ENCODE measurements around the gene SEPTIN12.

SEPTIN12 gene, protein sequence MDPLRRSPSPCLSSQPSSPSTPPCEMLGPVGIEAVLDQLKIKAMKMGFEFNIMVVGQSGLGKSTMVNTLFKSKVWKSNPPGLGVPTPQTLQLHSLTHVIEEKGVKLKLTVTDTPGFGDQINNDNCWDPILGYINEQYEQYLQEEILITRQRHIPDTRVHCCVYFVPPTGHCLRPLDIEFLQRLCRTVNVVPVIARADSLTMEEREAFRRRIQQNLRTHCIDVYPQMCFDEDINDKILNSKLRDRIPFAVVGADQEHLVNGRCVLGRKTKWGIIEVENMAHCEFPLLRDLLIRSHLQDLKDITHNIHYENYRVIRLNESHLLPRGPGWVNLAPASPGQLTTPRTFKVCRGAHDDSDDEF

GRCh38 chr16:4787627-4788482 lies at the start of gene SEPTIN12:
SEPTIN12 (minus strand) TSS chr16:4788345; CDS start chr16:4787645, 700 bp downstream.
- no peaks in the 10 kb centered on the region for H3K9me3 ChIP-seq (ENCODE audit: control insufficient read depth in 5 of 5, low read length in 5 of 5)
- H3K27ac ChIP-seq (ENCODE audit: low read depth, low read length), result no peak within 1 kb of the TSS
- H3K4me3 ChIP-seq (ENCODE audit: low read depth in 1 of 5, low read length in 5 of 5), result no peak within 1 kb of the TSS

GRCh38 chr16:4836727-4837126 lies 48.6 kb upstream of the SEPTIN12 start:
- Histone ChIP-seq H3K27me3 (ENCODE audit: control insufficient read depth in 5 of 5, insufficient read depth in 4 of 5, low read length in 5 of 5) (no peaks in the 10 kb centered on the region), H3K4me3 (ENCODE audit: low read depth in 1 of 5, low read length in 5 of 5) (no peak overlapping the region), H3K9ac (ENCODE audit: low read length in 5 of 5) (no peak overlapping the region), H3K9me3 (ENCODE audit: control insufficient read depth in 5 of 5, low read length in 5 of 5) (no peaks in the 10 kb centered on the region), H3K4me1 (ENCODE audit: control insufficient read depth in 5 of 5, insufficient read depth in 5 of 5, low read length in 5 of 5) (peaks cover 0 to 4% (median 0%) of the 10 kb centered on the region in 5 donors), H3K36me3 (ENCODE audit: control insufficient read depth in 5 of 5, insufficient read depth in 5 of 5, low read length in 5 of 5) (peaks cover 29 to 89% (median 66%) of the 10 kb centered on the region in 5 donors), H3K27ac (ENCODE audit: low read depth, low read length) (no peak overlapping the region)

More at GRCh38 chr16:4787627-4788482, at the start of gene SEPTIN12:
- H3K4me1 ChIP-seq (ENCODE audit: control insufficient read depth in 5 of 5, insufficient read depth in 5 of 5, low read length in 5 of 5), result no peaks in the 10 kb centered on the region
- no peak within 1 kb of the TSS for H3K9ac ChIP-seq (ENCODE audit: low read length in 5 of 5)
- H3K27me3 ChIP-seq (ENCODE audit: control insufficient read depth in 5 of 5, insufficient read depth in 4 of 5, low read length in 5 of 5), result peaks cover 0 to 2% (median 0%) of the 10 kb centered on the region in 5 donors
- no peaks in the 10 kb centered on the region for H3K36me3 ChIP-seq (ENCODE audit: control insufficient read depth in 5 of 5, insufficient read depth in 5 of 5, low read length in 5 of 5)

DNA sequence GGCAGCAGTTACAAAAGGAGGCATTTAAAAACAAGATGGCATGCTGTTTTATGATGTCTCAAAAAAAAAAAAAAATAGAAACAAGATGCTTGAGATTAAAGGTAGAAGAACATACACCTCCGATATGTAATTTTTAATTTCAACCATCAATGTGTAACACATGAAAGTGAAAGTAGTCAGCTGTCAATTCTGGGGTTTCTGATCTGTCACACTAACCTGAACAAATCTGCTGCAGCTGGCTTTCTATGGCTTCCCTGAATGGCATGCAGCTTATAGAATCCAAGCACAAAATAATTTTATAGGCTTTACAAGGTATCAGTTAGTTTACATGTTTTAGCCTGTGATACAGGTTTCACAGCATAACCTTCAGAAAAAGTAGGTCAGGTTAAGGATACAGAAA lies 45.4 kb upstream of the SEPTIN12 start:
- Histone ChIP-seq H3K4me1 (ENCODE audit: control insufficient read depth in 5 of 5, insufficient read depth in 5 of 5, low read length in 5 of 5) (peaks cover 0 to 4% (median 0%) of the 10 kb centered on the region in 5 donors), H3K27me3 (ENCODE audit: control insufficient read depth in 5 of 5, insufficient read depth in 4 of 5, low read length in 5 of 5) (no peaks in the 10 kb centered on the region), H3K36me3 (ENCODE audit: control insufficient read depth in 5 of 5, insufficient read depth in 5 of 5, low read length in 5 of 5) (peaks cover 11 to 89% (median 66%) of the 10 kb centered on the region in 5 donors), H3K27ac (ENCODE audit: low read depth, low read length) (no peak overlapping the region), H3K9me3 (ENCODE audit: control insufficient read depth in 5 of 5, low read length in 5 of 5) (no peaks in the 10 kb centered on the region), H3K9ac (ENCODE audit: low read length in 5 of 5) (no peak overlapping the region), H3K4me3 (ENCODE audit: low read depth in 1 of 5, low read length in 5 of 5) (no peak overlapping the region)

DNA sequence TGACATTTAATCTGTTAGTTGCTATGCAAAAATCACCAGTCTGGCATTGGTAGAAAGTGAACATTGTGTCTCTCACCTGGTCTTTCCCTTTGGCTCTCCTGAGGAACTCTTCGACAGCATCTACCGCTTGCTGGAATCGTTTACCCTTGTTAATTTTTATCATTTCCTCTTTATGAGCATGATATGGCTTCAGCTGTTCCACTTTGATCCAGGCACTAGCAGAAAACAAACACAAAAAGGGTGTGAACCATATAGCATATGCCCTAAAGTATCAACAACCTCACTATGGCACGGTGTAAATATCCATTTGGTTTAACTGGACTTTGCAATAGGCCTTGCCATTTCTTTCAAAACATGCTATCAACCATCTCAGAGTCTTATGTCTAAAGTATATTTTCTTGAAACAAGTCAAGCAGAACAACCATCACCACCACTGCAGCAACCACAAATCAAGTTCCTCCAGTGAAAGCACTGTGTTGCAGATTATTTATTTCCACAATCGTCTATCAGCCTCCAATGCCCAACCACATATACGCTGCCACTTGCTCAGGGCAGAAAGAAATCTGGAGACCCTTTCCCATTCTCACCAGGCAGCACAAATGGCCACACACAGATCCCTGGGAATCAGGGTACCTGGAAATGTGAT lies 44.7 kb upstream of the SEPTIN12 start:
- Histone ChIP-seq H3K27me3 (ENCODE audit: control insufficient read depth in 5 of 5, insufficient read depth in 4 of 5, low read length in 5 of 5) (no peaks in the 10 kb centered on the region), H3K36me3 (ENCODE audit: control insufficient read depth in 5 of 5, insufficient read depth in 5 of 5, low read length in 5 of 5) (peaks cover 11 to 88% (median 66%) of the 10 kb centered on the region in 5 donors), H3K9ac (ENCODE audit: low read length in 5 of 5) (no peak overlapping the region), H3K27ac (ENCODE audit: low read depth, low read length) (no peak overlapping the region), H3K9me3 (ENCODE audit: control insufficient read depth in 5 of 5, low read length in 5 of 5) (no peaks in the 10 kb centered on the region), H3K4me3 (ENCODE audit: low read depth in 1 of 5, low read length in 5 of 5) (no peak overlapping the region), H3K4me1 (ENCODE audit: control insufficient read depth in 5 of 5, insufficient read depth in 5 of 5, low read length in 5 of 5) (peaks cover 0 to 4% (median 0%) of the 10 kb centered on the region in 5 donors)

GRCh38 chr16:4831616-4832015 lies 43.5 kb upstream of the SEPTIN12 start:
- peaks cover 11 to 86% (median 68%) of the 10 kb centered on the region in 5 donors for H3K36me3 ChIP-seq (ENCODE audit: control insufficient read depth in 5 of 5, insufficient read depth in 5 of 5, low read length in 5 of 5)
- H3K9ac ChIP-seq (ENCODE audit: low read length in 5 of 5), result no peak overlapping the region
- no peaks in the 10 kb centered on the region for H3K27me3 ChIP-seq (ENCODE audit: control insufficient read depth in 5 of 5, insufficient read depth in 4 of 5, low read length in 5 of 5)
- H3K9me3 ChIP-seq (ENCODE audit: control insufficient read depth in 5 of 5, low read length in 5 of 5), result no peaks in the 10 kb centered on the region
- H3K4me1 ChIP-seq (ENCODE audit: control insufficient read depth in 5 of 5, insufficient read depth in 5 of 5, low read length in 5 of 5), result peaks cover 0 to 4% (median 0%) of the 10 kb centered on the region in 5 donors
- H3K27ac ChIP-seq (ENCODE audit: low read depth, low read length), result no peak overlapping the region
- H3K4me3 ChIP-seq (ENCODE audit: low read depth in 1 of 5, low read length in 5 of 5), result no peak overlapping the region

DNA sequence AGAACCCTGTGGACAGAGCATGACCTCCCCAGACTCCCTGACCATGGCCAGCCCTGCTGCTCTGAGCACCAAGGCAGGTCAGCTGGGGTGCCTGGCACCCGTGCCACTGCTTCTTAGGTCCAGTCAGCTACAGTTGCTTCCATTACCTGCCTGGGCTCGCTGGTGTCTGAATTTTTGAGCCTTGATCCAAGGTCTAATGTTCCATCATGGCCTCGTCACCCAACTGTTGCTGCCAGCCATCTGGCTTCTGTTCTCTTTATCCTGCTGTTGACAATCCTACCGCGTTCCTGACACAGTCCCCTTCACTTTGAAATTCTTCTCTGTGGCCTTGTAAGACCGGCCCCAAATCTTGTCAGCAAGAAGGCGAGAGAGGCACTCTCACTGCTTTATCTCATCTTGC lies 42.3 kb upstream of the SEPTIN12 start:
- no peaks in the 10 kb centered on the region for H3K27me3 ChIP-seq (ENCODE audit: control insufficient read depth in 5 of 5, insufficient read depth in 4 of 5, low read length in 5 of 5)
- H3K36me3 ChIP-seq (ENCODE audit: control insufficient read depth in 5 of 5, insufficient read depth in 5 of 5, low read length in 5 of 5), result peaks cover 11 to 84% (median 70%) of the 10 kb centered on the region in 5 donors
- H3K27ac ChIP-seq (ENCODE audit: low read depth, low read length), result no peak overlapping the region
- peaks cover 0 to 4% (median 0%) of the 10 kb centered on the region in 5 donors for H3K4me1 ChIP-seq (ENCODE audit: control insufficient read depth in 5 of 5, insufficient read depth in 5 of 5, low read length in 5 of 5)
- H3K9ac ChIP-seq (ENCODE audit: low read length in 5 of 5), result no peak overlapping the region
- H3K4me3 ChIP-seq (ENCODE audit: low read depth in 1 of 5, low read length in 5 of 5), result no peak overlapping the region
- no peaks in the 10 kb centered on the region for H3K9me3 ChIP-seq (ENCODE audit: control insufficient read depth in 5 of 5, low read length in 5 of 5)

GRCh38 chr16:4828567-4829321 lies 40.6 kb upstream of the SEPTIN12 start:
- Histone ChIP-seq H3K4me3 (ENCODE audit: low read depth in 1 of 5, low read length in 5 of 5) (no peak overlapping the region), H3K36me3 (ENCODE audit: control insufficient read depth in 5 of 5, insufficient read depth in 5 of 5, low read length in 5 of 5) (peaks cover 11 to 87% (median 80%) of the 10 kb centered on the region in 5 donors), H3K27me3 (ENCODE audit: control insufficient read depth in 5 of 5, insufficient read depth in 4 of 5, low read length in 5 of 5) (no peaks in the 10 kb centered on the region), H3K9me3 (ENCODE audit: control insufficient read depth in 5 of 5, low read length in 5 of 5) (no peaks in the 10 kb centered on the region), H3K4me1 (ENCODE audit: control insufficient read depth in 5 of 5, insufficient read depth in 5 of 5, low read length in 5 of 5) (peaks cover 0 to under 1% (median 0%) of the 10 kb centered on the region in 5 donors), H3K9ac (ENCODE audit: low read length in 5 of 5) (no peak overlapping the region), H3K27ac (ENCODE audit: low read depth, low read length) (no peak overlapping the region)

DNA sequence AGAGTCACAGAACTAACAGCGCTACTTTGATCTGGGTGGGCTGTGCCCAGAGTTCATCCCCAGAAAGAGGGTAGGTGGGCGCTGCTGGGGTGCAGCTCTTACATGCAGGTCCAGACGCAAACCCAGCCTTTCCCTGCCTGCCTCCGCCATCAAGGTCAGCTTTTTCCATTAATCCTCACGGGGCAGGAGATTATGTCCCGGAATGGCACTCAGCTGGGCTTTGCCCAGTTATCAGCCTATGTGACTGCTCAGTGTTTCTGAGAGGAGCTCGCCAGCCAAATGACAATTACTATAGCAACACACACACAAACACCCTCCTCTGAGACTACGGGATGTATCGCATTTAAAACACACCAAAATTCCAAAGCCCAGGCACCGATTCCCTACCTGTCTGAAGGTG lies 38.8 kb upstream of the SEPTIN12 start:
- Histone ChIP-seq H3K27ac (ENCODE audit: low read depth, low read length) (no peak overlapping the region), H3K4me3 (ENCODE audit: low read depth in 1 of 5, low read length in 5 of 5) (no peak overlapping the region), H3K9me3 (ENCODE audit: control insufficient read depth in 5 of 5, low read length in 5 of 5) (no peaks in the 10 kb centered on the region), H3K9ac (ENCODE audit: low read length in 5 of 5) (no peak overlapping the region), H3K36me3 (ENCODE audit: control insufficient read depth in 5 of 5, insufficient read depth in 5 of 5, low read length in 5 of 5) (peaks cover 7 to 90% (median 80%) of the 10 kb centered on the region in 5 donors), H3K27me3 (ENCODE audit: control insufficient read depth in 5 of 5, insufficient read depth in 4 of 5, low read length in 5 of 5) (no peaks in the 10 kb centered on the region), H3K4me1 (ENCODE audit: control insufficient read depth in 5 of 5, insufficient read depth in 5 of 5, low read length in 5 of 5) (no peaks in the 10 kb centered on the region)

DNA sequence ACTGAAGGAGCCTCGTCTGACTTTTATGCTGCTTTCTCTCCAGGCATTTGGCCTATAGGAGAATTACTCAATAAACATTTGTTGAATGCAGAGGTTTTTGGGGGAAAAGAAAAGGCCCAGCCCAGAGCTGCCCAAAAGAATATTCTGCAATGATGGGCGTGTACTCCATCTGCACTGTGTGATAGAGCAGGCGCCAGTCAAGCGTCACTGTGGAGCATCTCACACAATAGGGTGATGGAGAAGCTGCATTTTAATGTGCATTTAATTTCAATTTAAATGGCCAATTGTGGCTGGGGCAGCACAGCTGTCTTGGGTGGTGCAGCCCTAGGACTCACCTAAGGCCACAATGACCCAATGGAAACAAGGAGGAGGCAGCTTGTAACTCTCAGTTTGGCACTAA lies 38.4 kb upstream of the SEPTIN12 start:
- H3K9me3 ChIP-seq (ENCODE audit: control insufficient read depth in 5 of 5, low read length in 5 of 5), result no peaks in the 10 kb centered on the region
- H3K36me3 ChIP-seq (ENCODE audit: control insufficient read depth in 5 of 5, insufficient read depth in 5 of 5, low read length in 5 of 5), result peaks cover 8 to 90% (median 79%) of the 10 kb centered on the region in 5 donors
- H3K4me1 ChIP-seq (ENCODE audit: control insufficient read depth in 5 of 5, insufficient read depth in 5 of 5, low read length in 5 of 5), result no peaks in the 10 kb centered on the region
- no peaks in the 10 kb centered on the region for H3K27me3 ChIP-seq (ENCODE audit: control insufficient read depth in 5 of 5, insufficient read depth in 4 of 5, low read length in 5 of 5)
- H3K27ac ChIP-seq (ENCODE audit: low read depth, low read length), result no peak overlapping the region
- no peak overlapping the region for H3K4me3 ChIP-seq (ENCODE audit: low read depth in 1 of 5, low read length in 5 of 5)
- H3K9ac ChIP-seq (ENCODE audit: low read length in 5 of 5), result no peak overlapping the region
